HUES64 (cell line): ENCODE measurements around the gene PRAC2.
"Not testable (repeated sequence)": the region's sequence is repeated elsewhere in the genome, so short reads cannot be mapped to it uniquely, and the experiment has no call there.

Experiments used
- H3K27ac ChIP-seq: 2 replicates; pipeline ENCODE4 v1.7.0; 2013; ENCODE audit warnings: low read depth, low read length, inconsistent platforms
- H3K27me3 ChIP-seq: 2 replicates; pipeline ENCODE4 v1.6.1; 2013; ENCODE audit warnings: mild to moderate bottlenecking, low read length; ENCODE audit not compliant: insufficient read depth
- H3K36me3 ChIP-seq: 2 replicates; pipeline ENCODE4 v1.6.1; 2013; ENCODE audit warnings: mild to moderate bottlenecking, low read length; ENCODE audit not compliant: insufficient read depth
- H3K4me1 ChIP-seq: 2 replicates; pipeline ENCODE4 v1.6.1; 2013; ENCODE audit warnings: mild to moderate bottlenecking, low read length, moderate library complexity; ENCODE audit not compliant: insufficient read depth
- H3K4me3 ChIP-seq: 2 replicates; pipeline ENCODE4 v1.5.1; 2013; ENCODE audit warnings: mild to moderate bottlenecking, low read length, moderate library complexity
- H3K9ac ChIP-seq: 2 replicates; pipeline ENCODE4 v1.6.1; 2013; ENCODE audit warnings: mild to moderate bottlenecking, low read depth, low read length
- H3K9me3 ChIP-seq: 2 replicates; pipeline ENCODE4 v1.6.1; 2013; ENCODE audit warnings: low read depth, low read length; ENCODE audit not compliant: insufficient read depth
- WGBS: fragments of 150-250, 120-280 bp; methylation state at CpG from one replicate; pipeline ENCODE4 v1.1.7; 2013; ENCODE audit warnings: missing lambda C conversion rate; 5-methylcytosine and 5-hydroxymethylcytosine counted together

The PRAC2 gene

DNA sequence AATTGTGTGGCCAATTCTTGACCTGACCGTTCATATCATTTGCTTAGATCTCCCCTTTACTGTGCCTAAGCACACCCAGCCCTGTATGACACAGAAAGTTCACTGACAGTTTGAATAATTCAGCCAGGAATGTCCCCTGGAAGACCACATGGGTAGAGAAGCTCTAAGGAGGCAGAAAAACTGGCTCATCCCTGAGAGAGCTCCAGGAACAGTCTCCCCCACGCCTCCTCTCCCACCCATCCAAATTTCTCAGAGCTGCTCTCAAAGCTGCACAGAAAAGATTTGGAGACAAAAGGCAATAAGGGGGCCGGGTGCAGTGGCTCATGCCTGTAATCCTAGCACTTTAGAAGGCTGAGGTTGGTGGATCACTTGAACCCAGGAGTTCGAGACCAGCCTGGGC lies 11.9 kb upstream of the PRAC2 start:
- H3K36me3 ChIP-seq = no peaks in the 10 kb centered on the region
- H3K4me1 ChIP-seq = no peaks in the 10 kb centered on the region
- H3K4me3 ChIP-seq = no peak overlapping the region
- no peak overlapping the region for H3K9ac ChIP-seq
- peaks cover 82% of the 10 kb centered on the region for H3K27me3 ChIP-seq
- 75% methylated on average over 4 of the region's 4 CpGs for WGBS
- H3K27ac ChIP-seq = no peak overlapping the region
- H3K9me3 ChIP-seq = no peaks in the 10 kb centered on the region

DNA sequence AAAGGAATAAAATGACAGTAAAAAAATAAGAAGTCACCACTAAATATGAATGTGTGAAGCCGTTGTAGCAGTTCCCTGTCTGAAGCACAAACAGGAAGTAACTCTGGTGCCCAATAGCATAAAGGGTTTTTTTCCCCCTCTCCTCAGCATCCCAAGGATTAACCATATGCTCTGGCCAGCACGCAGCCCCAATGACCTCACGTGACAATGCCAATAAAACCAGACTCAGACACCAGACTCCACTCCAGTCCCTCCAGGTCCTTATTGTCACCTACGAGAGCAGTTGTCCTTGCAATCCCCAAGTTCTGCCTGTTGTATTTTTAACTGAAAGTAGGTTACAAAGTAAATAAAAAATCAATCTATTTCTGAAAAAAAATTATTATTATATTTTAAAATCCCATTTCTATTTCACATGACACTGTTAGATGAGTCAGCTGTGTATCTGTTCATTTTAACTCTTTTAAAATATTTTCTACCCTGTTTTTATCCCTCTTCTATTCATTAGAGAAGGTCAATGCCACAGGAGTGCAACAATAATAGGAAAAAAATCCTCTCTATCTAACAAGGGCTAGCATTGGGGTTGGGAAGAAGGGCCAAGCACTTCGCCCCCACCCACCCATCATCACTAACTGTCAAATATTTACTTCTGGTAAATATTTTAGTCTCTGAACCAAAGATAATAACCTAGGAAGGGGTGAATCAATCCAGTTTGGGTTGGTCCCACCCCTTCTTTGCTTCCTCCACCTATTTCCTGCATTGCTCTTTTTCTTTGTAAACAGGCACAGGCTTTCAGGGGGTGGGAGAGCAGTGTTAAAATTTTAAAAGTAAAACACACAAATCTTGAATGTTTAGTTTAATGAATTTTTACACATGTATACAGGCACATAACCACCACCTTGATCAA lies 7.2 kb upstream of the PRAC2 start:
- Histone ChIP-seq H3K4me1 (peaks cover 25% of the 10 kb centered on the region), H3K27me3 (peaks cover 97% of the 10 kb centered on the region), H3K9me3 (no peaks in the 10 kb centered on the region), H3K27ac (no peak overlapping the region), H3K9ac (no peak overlapping the region), H3K36me3 (no peaks in the 10 kb centered on the region), H3K4me3 (no peak overlapping the region)
- WGBS = 63% methylated on average over 3 of the region's 5 CpGs

DNA sequence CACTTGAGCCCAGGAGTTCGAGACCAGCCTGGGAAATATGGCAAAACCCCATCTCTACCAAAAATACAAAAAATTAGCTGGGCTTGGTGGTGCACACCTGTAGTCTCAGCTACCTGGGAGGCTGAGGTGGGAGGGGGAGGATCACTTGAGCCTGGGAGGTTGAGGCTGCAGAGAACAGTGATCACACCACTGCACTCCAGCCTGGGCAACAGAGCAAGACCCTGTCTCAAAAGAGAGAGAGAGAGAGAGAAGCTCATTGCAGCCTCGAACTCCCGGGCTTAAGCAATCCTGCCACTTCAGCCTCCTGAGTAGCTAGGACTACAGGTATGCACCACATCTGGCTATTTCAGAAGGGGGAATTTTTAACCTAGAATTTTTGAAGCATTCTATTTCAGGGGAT lies 6.4 kb upstream of the PRAC2 start:
- not testable (repeated sequence) for H3K9me3 ChIP-seq, H3K36me3 ChIP-seq, H3K27ac ChIP-seq, H3K9ac ChIP-seq, H3K4me3 ChIP-seq
- H3K27me3 ChIP-seq = peaks cover 97% of the 10 kb centered on the region
- peaks cover 27% of the 10 kb centered on the region for H3K4me1 ChIP-seq
- WGBS = 87% methylated on average over 3 of the region's 3 CpGs

DNA sequence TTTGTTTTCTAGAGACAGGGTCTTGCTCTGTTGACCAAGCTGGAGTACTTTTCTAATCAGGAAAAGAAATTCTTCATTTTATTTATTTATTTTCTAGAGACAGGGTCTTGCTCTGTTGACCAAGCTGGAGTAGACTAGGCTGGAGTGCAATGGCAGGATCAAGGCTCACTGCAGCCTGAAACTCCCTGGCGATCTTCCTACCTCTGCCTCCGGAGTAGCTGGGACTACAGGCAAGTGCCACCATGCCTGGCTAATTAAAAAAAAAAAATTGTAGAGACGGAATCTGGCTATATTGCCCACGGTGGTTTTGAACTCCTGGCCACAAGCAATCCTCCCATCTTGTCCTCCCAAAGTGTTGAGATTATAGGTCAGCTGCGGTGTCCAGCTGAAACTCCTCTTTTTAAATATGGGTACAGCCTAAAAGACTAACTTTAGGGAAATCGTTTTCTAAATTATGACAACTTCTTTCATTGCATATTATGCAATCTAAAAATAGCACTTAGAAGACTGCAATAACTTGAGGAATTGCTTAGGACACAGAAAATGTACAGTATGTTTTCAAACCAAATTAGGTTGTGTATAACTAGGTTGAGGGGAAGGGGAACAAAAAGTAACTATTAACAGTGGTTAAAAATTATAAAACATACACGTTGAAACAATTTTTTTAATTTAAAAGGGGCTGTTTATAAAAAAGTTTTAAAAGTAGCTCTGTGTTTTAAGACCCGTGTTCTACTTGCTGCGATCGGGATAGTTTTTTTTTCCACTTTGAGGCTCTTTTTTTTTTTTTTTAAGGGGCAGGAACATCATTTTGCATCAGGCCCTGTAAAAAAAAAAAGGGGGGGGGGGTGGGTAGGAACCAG lies 5.4 kb upstream of the PRAC2 start:
- peaks cover 98% of the 10 kb centered on the region for H3K27me3 ChIP-seq

GRCh38 chr17:48718227-48718760 lies 4.7 kb upstream of the PRAC2 start:
- Histone ChIP-seq H3K4me3 (peak overlapping the region; percentile 41), H3K36me3 (no peaks in the 10 kb centered on the region), H3K9ac (no peak overlapping the region), H3K27me3 (peaks cover 100% of the 10 kb centered on the region), H3K27ac (no peak overlapping the region), H3K9me3 (no peaks in the 10 kb centered on the region), H3K4me1 (peaks cover 27% of the 10 kb centered on the region)
- under 1% methylated on average over 22 of the region's 24 CpGs for WGBS

More for the DNA sequence above, 5.4 kb upstream of the PRAC2 start:
- Histone ChIP-seq H3K4me3 (peak overlapping the region; percentile 41; the same call in 1 of the 2 replicates), H3K27ac (no peak overlapping the region), H3K4me1 (peaks cover 27% of the 10 kb centered on the region), H3K36me3 (no peaks in the 10 kb centered on the region), H3K9me3 (no peaks in the 10 kb centered on the region), H3K9ac (no peak overlapping the region)
- WGBS = 19% methylated on average over 8 of the region's 10 CpGs

DNA sequence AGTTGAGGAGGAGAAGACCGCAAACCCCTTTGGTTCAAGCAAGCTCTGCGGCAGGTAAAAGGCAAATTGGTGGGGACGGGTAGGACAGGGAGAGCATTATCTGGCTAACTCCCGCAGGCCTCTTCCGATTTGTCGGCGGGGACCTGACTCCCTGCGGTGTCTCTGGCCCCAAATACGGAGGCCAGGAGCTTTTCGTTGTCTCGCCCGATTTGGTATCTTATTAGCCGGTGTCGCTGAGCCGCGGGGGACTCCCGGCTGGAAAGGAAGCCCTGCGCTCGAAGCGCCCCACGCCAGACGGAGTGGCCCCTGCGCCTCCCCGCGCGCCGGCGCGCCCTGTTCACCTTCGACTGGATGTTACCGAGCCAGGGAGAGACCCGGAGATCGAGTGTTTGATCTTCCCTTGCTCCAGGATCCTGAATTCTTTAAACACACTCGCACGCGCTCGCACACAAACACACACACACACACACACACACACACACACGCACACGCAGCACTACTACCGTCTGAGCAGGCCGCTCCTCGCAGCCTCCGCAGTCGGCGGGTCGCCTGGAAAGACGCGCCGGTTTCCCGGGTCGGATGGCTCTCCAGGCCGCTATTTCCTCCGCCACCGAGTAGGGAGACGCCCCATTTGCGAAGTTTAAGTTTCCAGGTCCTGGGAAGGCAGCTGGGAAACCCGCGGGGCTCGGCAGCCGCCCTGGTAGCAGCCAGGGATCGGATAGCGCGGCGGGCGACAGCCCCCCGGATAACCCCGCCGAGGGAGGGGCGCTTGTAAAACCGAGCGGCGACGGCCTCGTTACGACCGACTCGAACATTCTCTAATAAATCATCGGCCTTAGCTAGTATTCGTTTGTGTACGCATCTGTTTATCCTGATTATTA lies 4.0 kb upstream of the PRAC2 start:
- no peak overlapping the region for H3K9ac ChIP-seq
- no peaks in the 10 kb centered on the region for H3K9me3 ChIP-seq
- H3K36me3 ChIP-seq = no peaks in the 10 kb centered on the region
- peak overlapping the region; percentile 41 for H3K4me3 ChIP-seq
- no peak overlapping the region; the same call in 1 of the 2 replicates for H3K27ac ChIP-seq
- peaks cover 100% of the 10 kb centered on the region for H3K27me3 ChIP-seq
- H3K4me1 ChIP-seq = peaks cover 27% of the 10 kb centered on the region
- under 1% methylated on average over 80 of the region's 80 CpGs for WGBS

- Histone ChIP-seq H3K27ac (no peak overlapping the region; the same call in 1 of the 2 replicates), H3K4me1 (peaks cover 27% of the 10 kb centered on the region), H3K9ac (no peak overlapping the region), H3K4me3 (peak overlapping the region; percentile 41), H3K36me3 (no peaks in the 10 kb centered on the region), H3K9me3 (no peaks in the 10 kb centered on the region), H3K27me3 (peaks cover 100% of the 10 kb centered on the region)
- WGBS = 1% methylated on average over 36 of the region's 37 CpGs
Observed at GRCh38 chr17:48719642-48720265, 3.2 kb upstream of the PRAC2 start.

DNA sequence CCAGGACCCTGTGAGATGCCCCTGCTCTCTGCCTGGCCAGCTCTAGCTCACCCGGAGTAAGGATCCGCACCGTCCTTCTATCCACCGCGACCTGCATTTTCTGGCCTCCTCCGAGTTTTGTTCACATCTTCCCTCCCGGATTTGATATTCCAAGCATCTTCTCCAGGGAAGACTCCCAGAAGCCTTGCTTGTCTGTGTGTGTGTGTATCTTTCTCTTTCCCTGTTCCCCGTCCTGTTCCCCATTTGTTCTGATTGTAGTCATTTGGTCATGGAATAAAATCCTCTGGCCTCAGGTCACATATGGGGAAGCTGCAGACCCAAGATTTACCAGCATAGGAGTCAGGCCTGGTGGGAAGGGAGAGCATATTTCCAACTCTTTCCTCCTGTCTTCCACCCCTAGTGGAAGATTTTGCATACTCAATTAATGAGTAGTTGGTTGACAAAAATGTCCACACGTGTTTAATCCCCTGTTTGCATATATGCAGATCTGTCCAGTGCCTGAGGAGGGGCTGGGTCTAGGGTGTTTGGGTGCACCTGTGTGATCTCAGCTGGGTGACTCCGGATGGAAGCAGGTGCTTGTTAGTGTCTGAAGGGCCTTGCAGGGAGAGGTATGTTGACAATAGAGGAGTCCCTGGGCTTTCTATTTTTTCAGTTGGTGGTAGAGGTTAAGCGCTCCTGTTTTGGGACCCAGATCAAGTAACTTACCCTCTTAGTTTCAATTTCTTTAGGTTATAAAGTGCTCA lies 2.5 kb upstream of the PRAC2 start:
- Histone ChIP-seq H3K36me3 (no peaks in the 10 kb centered on the region), H3K4me1 (peaks cover 27% of the 10 kb centered on the region), H3K27me3 (peaks cover 100% of the 10 kb centered on the region), H3K9me3 (no peaks in the 10 kb centered on the region), H3K27ac (no peak overlapping the region), H3K9ac (no peak overlapping the region), H3K4me3 (peak overlapping the region; percentile 12; the same call in 1 of the 2 replicates)
- WGBS = 4% methylated on average over 11 of the region's 11 CpGs

DNA sequence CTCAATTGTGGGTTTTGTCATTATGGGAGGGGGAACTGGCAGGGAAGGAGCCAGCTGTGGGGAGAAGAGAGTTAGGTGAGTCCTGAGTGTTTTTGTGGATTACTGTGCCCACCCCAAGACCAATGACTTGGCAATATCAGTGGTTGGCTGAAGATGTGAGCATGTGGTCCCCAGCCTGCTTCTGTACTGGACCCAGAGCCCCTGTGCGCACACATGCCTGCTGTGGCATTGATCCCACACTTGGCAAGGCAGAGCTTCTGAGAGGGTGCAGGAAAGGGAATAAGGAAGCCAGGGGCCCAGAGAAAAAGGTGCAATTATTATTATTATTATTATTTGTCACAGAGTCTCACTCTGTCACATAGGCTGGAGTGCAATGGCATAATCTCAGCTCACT lies 2.0 kb upstream of the PRAC2 start:
- H3K4me3 ChIP-seq = no peak overlapping the region
- peaks cover 100% of the 10 kb centered on the region for H3K27me3 ChIP-seq
- no peaks in the 10 kb centered on the region for H3K36me3 ChIP-seq
- no peak overlapping the region for H3K27ac ChIP-seq
- H3K9ac ChIP-seq = no peak overlapping the region
- H3K9me3 ChIP-seq = no peaks in the 10 kb centered on the region
- 94% methylated on average over 1 of the region's 1 CpG for WGBS
- peaks cover 27% of the 10 kb centered on the region for H3K4me1 ChIP-seq
